ENCODE results near the gene GSE1.
"Not testable (repeated sequence)": the region's sequence is repeated elsewhere in the genome, so short reads cannot be mapped to it uniquely, and the experiment has no call there.

GSE1 gene

DNA sequence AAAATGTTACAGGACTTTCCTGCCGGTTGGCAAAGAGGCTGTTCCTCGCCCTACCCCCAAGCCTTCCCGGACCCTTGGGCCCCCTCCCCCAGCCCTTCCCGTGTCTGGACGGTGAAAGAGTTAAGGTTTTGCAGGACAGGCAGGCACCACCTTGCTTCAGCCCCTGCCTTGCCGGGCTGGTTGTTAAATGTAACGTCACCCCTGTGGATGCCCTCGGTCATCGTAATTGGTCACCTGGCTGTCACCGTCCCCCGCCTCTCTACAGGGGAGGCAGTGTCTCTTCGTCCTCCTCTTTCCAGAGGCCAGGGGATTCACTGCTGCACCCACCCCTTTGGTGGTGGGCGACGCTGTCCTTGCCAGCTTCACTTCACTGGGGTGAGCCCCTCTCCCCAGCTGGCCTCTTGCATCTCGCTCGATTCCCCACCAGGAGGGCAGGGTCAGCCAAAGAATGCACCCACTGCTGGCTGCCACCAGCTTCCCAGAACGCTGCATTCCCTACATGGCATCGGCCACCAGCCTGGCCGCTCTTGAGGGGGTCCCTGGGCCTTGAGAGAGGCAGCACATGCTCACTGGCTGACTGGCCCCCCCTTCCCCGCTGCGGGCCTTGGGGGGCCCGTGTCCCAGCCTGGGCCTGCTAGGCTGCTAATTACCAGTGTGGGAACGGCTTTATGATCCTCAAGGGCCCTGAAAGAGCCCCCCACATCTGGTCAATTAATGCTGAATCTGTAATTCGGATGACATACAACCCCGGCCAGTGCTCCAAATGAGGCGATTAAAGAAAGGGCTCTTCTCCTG, 25.2 kb upstream of the GSE1 start:
- peak overlapping the region; percentile 24 for H3K9ac ChIP-seq (ENCODE audit: low read depth, low read length)
- no peaks in the 10 kb centered on the region for H3K27me3 ChIP-seq (ENCODE audit: control insufficient read depth, insufficient read depth, low read length)
- no peak overlapping the region for H3K4me3 ChIP-seq (ENCODE audit: low read depth, low read length)
- no peaks in the 10 kb centered on the region for H3K9me3 ChIP-seq (ENCODE audit: control insufficient read depth, insufficient read depth, low read length)
- H3K4me1 ChIP-seq (ENCODE audit: control insufficient read depth, insufficient read depth, low read length), result peaks cover 23% of the 10 kb centered on the region
- peaks cover 7% of the 10 kb centered on the region for H3K36me3 ChIP-seq (ENCODE audit: control insufficient read depth, insufficient read depth, low read length)

DNA sequence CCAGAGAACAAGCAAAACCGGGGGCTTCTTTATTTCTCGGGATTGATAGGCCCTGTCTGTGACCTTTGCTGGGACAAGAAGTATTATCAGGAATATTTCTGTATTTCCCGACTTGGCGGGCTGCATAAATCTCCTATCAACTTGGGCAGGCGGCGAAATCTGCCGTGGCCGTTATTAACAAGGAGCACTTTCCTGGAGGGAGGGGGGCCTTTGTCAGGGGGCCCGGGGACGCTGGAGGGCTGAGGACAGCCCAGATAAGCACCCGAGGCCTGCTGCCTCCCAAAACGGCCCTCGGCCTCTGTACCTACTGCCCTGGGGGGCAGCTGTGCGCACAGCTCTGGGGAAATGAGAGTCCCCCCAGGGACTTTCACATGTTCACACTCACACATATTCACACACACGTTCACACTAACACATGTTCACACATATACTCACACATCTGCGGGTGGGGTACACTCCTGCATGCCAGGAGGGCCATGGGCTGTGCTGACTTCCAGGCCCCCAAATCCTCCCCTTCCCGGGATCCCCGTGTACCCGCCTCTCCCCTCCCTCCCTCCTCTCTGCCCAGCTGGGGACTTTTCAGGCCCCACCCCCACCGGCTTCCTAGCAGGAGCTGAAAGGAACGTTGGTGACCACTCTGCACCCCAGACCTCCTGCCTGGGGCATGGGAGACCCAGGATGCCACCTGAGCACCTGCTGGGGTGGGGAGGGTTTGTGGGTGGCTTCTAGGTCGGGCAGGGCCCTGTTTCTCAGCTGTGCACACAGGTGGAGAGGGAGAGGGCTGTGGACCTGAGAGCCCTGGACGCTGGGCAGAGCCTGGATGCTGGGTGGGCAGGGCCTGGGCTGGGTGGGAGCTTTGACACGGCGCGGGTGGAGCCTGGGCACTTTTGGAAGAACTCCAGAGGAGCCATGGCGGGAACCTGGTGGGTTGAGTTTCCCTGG, 24.3 kb upstream of the GSE1 start:
- H3K4me1 ChIP-seq (ENCODE audit: control insufficient read depth, insufficient read depth, low read length), result peaks cover 16% of the 10 kb centered on the region
- no peak overlapping the region for H3K4me3 ChIP-seq (ENCODE audit: low read depth, low read length)
- no peaks in the 10 kb centered on the region for H3K9me3 ChIP-seq (ENCODE audit: control insufficient read depth, insufficient read depth, low read length)
- H3K27me3 ChIP-seq (ENCODE audit: control insufficient read depth, insufficient read depth, low read length), result no peaks in the 10 kb centered on the region
- peaks cover 7% of the 10 kb centered on the region for H3K36me3 ChIP-seq (ENCODE audit: control insufficient read depth, insufficient read depth, low read length)
- H3K9ac ChIP-seq (ENCODE audit: low read depth, low read length), result no peak overlapping the region

DNA sequence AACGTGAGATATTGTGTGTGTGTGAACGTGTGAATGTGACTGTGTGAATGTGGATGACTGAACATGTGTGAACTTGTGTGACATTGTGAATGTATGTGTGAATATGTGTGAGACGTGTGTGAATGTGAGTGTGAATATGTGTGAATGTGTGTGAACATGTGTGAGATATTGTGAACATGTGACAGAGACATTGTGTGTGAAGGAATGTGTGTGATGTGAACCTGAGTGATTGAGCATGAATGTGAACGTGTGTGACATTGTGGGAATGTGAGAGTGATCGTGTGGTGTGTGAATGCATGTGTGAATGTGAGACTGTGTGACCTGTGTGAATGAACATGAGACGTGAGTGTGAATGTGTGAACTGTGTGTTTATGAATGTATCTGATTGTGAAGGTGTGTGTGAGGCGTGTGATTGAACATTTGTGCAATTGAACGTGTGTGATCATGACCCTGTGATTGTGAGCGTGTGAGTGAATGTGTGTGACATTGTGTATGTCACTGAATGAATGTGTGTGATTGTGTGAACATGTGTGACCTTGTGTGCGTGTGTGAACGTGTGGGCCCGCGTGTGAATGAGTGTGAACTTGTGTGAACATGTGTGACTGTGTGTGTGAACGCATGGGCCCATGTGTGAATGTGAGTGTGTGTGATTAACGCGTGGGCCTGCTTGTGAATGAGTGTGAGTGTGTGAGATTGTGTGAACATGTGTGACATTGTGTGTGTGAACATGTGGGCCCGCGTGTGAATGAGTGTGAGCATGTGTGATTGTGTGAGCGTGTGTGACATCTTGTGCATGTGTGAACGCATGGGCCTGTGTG, 23.2 kb upstream of the GSE1 start:
- H3K9ac ChIP-seq (ENCODE audit: low read depth, low read length), result no peak overlapping the region
- peaks cover 7% of the 10 kb centered on the region for H3K36me3 ChIP-seq (ENCODE audit: control insufficient read depth, insufficient read depth, low read length)
- no peak overlapping the region for H3K4me3 ChIP-seq (ENCODE audit: low read depth, low read length)
- H3K9me3 ChIP-seq (ENCODE audit: control insufficient read depth, insufficient read depth, low read length), result no peaks in the 10 kb centered on the region
- peaks cover 10% of the 10 kb centered on the region for H3K4me1 ChIP-seq (ENCODE audit: control insufficient read depth, insufficient read depth, low read length)
- H3K27me3 ChIP-seq (ENCODE audit: control insufficient read depth, insufficient read depth, low read length), result no peaks in the 10 kb centered on the region

DNA sequence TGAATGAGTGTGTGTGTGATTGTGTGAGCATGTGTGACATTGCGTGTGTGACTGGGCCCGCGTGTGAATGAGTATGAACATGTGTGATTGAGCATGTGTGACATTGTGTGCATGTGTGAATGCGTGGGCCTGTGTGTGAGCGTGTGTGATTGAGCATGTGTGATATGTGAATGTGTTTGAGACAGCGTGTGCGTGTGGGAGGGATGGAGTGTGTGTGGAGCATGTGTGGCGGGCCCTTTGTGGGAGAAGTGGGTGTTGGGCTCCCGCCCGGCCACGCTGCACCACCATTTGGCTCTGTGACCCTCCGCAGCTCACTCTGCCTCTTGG, 22.7 kb upstream of the GSE1 start:
- Histone ChIP-seq H3K4me3 (ENCODE audit: low read depth, low read length) (no peak overlapping the region), H3K9ac (ENCODE audit: low read depth, low read length) (no peak overlapping the region), H3K9me3 (ENCODE audit: control insufficient read depth, insufficient read depth, low read length) (no peaks in the 10 kb centered on the region), H3K4me1 (ENCODE audit: control insufficient read depth, insufficient read depth, low read length) (peaks cover 10% of the 10 kb centered on the region), H3K36me3 (ENCODE audit: control insufficient read depth, insufficient read depth, low read length) (peaks cover 3% of the 10 kb centered on the region), H3K27me3 (ENCODE audit: control insufficient read depth, insufficient read depth, low read length) (no peaks in the 10 kb centered on the region)

DNA sequence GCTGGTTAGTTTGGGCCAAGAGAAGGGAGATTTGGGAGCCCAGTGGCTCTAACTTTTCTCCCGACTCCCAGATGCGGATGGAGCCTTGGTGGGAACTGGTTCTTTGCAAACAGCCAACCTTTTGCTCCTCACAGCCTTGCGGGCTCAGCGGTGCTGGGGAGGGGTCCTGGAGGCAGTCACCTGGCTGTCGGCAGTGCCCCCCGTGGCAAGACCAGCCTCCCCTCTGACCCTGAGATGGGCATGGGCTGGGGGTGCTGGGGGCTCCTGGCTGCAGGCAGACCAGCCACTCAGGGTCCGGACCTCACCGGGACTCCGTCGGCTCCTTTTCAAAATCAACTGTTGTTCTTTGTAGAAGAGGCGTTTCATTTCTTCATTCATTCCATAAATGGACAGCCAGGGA, 21.7 kb upstream of the GSE1 start:
- Histone ChIP-seq H3K9me3 (ENCODE audit: control insufficient read depth, insufficient read depth, low read length) (no peaks in the 10 kb centered on the region), H3K4me3 (ENCODE audit: low read depth, low read length) (no peak overlapping the region), H3K4me1 (ENCODE audit: control insufficient read depth, insufficient read depth, low read length) (peaks cover 10% of the 10 kb centered on the region), H3K27me3 (ENCODE audit: control insufficient read depth, insufficient read depth, low read length) (no peaks in the 10 kb centered on the region), H3K36me3 (ENCODE audit: control insufficient read depth, insufficient read depth, low read length) (peaks cover 3% of the 10 kb centered on the region), H3K9ac (ENCODE audit: low read depth, low read length) (no peak overlapping the region)

DNA sequence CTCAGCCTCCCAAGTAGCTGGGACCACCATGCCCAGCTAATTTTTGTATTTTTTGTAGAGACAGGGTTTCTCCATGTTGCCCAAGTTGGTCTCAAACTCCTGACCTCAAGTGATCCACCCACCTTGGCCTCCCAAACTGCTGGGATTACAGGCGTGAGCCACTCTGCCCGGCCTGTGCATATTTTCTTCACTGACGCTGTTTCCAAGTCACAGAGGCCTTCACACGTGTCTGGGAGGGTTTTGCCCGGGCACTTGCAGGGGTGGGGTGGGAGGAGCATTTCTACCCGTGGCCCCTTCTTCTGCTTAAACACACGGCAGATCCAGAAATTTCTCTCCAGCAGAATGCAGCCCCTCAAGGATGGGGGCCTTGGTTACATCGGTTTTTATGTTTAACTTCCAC, 20.8 kb upstream of the GSE1 start:
- not testable (repeated sequence) for H3K4me3 ChIP-seq (ENCODE audit: low read depth, low read length); H3K9ac ChIP-seq (ENCODE audit: low read depth, low read length); H3K27me3 ChIP-seq (ENCODE audit: control insufficient read depth, insufficient read depth, low read length); H3K36me3 ChIP-seq (ENCODE audit: control insufficient read depth, insufficient read depth, low read length); H3K4me1 ChIP-seq (ENCODE audit: control insufficient read depth, insufficient read depth, low read length); H3K9me3 ChIP-seq (ENCODE audit: control insufficient read depth, insufficient read depth, low read length)

DNA sequence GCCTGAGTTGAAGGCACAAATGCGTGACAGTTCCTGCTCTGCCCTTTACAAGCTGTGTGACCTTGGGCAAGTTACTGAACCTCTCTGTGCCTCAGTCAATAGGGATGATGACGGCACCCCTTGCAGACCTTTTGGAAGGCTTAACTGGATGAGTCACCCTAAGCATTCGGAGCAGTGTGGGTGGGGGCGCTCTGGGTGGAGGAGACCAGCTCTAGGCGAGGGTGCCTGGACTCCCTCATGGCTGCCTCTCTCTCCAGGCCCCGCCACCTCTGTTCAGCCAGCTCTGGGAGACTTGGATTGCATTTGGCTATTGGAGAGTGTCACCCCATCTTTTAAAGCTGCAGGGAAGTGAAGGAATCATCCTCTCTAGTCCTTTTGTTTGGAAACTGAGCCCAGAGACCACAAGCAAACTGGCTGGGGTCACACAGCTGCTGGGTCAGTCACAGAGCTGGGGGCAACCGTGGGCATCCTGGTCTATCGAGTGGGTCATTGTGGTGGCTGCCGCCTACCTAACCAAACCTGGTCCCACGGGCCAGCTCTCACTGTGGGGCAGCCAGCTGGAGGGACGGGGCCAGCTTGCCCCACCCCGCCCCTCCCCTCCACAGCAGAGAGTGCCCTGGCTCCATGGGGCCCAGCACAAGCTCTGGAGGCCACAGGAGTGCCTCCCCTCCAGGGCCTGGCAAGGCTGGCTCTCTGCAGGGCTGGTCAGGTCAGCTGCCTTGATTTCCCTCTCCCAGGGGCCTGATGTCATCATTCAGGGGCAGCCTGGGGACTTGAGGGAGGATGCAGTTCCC, 20.2 kb upstream of the GSE1 start:
- Histone ChIP-seq H3K9ac (ENCODE audit: low read depth, low read length) (no peak overlapping the region), H3K27me3 (ENCODE audit: control insufficient read depth, insufficient read depth, low read length) (no peaks in the 10 kb centered on the region), H3K36me3 (ENCODE audit: control insufficient read depth, insufficient read depth, low read length) (peaks cover 1% of the 10 kb centered on the region)

DNA sequence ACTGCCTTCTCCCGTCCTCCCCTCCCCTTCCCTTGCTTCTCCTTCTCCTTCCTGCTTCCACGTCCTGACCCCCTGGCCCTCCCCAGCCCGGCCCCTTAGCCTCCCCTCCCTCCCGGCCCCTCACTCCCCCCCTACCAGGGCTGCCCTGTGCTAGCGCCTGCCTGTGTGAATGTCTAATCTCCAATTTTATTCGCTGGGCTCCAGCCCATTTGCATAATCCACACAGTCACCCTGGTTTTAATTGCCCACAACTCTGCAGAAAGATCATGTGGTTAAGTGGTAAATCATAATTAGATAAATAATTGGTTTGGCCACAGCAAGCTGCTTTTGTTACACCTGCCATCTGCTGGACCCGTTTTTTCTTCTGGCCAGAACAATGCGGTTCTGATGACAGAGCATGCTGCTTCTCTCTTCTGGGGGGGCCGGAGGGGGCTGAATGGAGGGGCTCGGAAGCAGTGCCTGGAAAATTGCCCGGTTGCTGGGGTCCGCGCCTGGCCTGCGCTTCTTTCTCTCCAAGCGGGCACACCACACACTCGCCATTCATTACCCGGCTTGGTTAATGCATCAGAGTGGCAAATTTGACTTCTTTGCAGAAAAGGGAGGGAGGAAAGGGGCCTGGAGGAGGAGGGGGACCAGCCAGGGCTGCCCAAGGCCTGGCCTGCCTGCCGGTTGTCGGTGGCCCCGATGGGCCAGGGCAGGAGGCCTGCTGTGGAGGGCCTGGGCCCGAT, 19.5 kb upstream of the GSE1 start:
- no peaks in the 10 kb centered on the region for H3K9me3 ChIP-seq (ENCODE audit: control insufficient read depth, insufficient read depth, low read length)
- no peak overlapping the region for H3K4me3 ChIP-seq (ENCODE audit: low read depth, low read length)
- no peaks in the 10 kb centered on the region for H3K36me3 ChIP-seq (ENCODE audit: control insufficient read depth, insufficient read depth, low read length)
- H3K4me1 ChIP-seq (ENCODE audit: control insufficient read depth, insufficient read depth, low read length), result peaks cover 3% of the 10 kb centered on the region
- H3K27me3 ChIP-seq (ENCODE audit: control insufficient read depth, insufficient read depth, low read length), result no peaks in the 10 kb centered on the region
- no peak overlapping the region for H3K9ac ChIP-seq (ENCODE audit: low read depth, low read length)

More for the DNA sequence above, 20.2 kb upstream of the GSE1 start:
- H3K4me3 ChIP-seq (ENCODE audit: low read depth, low read length), result no peak overlapping the region
- peaks cover 8% of the 10 kb centered on the region for H3K4me1 ChIP-seq (ENCODE audit: control insufficient read depth, insufficient read depth, low read length)
- H3K9me3 ChIP-seq (ENCODE audit: control insufficient read depth, insufficient read depth, low read length), result no peaks in the 10 kb centered on the region

DNA sequence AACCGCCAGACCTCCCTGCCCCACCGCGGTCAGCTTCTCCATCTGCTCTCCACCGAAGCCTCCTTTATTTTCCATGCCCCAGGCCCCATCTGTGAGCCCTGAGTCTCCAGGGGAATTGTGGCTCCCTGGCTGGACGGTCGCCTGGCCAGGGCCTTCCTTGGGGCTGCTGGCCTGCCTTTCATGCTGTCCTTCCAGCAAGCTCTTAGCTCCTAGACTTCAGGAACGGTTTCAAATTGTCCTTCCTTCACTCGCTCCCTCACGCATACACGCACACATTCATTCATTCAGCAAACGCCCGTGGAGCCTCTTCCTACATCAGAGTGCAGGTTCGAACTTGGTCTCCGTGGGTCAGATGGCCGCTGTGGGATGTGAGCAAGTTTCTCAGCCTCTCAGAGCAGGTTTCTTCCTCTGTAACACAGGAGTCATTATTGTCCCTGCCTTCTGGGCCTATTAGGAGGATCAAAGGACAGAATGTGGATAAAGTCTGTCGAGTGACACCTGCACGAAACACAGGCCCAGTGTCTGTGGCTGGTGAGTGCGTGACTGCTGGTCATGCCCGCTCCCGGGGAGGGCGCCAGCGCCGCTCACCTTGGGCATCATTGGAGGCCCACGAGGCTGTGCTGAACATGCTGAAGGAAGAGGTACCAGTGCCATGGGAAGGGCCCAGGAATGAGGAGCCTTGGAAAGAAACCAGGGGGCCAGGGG, 18.7 kb upstream of the GSE1 start:
- no peaks in the 10 kb centered on the region for H3K9me3 ChIP-seq (ENCODE audit: control insufficient read depth, insufficient read depth, low read length)
- no peaks in the 10 kb centered on the region for H3K36me3 ChIP-seq (ENCODE audit: control insufficient read depth, insufficient read depth, low read length)
- no peaks in the 10 kb centered on the region for H3K27me3 ChIP-seq (ENCODE audit: control insufficient read depth, insufficient read depth, low read length)
- no peak overlapping the region for H3K9ac ChIP-seq (ENCODE audit: low read depth, low read length)
- H3K4me1 ChIP-seq (ENCODE audit: control insufficient read depth, insufficient read depth, low read length), result peaks cover 3% of the 10 kb centered on the region
- no peak overlapping the region for H3K4me3 ChIP-seq (ENCODE audit: low read depth, low read length)

DNA sequence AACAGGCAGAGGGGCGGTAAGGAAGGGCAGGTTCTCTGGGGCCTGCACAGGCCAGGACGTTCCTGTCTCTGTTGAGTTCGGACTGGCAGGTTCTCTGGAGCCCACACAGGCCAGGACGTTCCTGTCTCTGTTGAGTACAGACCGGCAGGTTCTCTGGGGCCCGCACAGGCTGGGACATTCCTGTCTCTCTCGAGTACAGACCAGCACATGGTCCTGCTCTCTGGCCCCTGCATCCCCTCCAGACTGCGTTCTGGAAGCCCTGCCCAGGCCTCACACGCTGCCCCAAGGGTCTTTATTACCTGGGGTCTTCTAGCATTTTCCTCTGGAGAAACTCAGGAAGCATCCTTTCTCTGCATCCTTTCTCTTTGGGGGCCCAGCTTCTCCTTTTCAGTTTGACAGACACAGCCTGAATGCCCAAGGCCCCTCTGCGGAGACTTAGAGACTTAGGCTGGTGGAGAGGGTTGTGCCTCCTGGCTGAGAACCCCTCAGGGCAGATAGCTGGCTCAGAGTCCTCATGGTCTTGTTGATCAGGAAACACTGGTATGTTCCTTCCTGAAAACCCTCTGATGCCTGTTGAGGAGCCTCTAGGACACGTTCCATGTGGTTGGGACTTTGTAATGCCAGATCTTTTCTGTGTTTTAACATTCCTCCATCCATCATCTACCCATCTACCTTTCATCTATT, 18.0 kb upstream of the GSE1 start:
- no peak overlapping the region for H3K4me3 ChIP-seq (ENCODE audit: low read depth, low read length)
- H3K9ac ChIP-seq (ENCODE audit: low read depth, low read length), result no peak overlapping the region
- peaks cover 8% of the 10 kb centered on the region for H3K4me1 ChIP-seq (ENCODE audit: control insufficient read depth, insufficient read depth, low read length)
- H3K36me3 ChIP-seq (ENCODE audit: control insufficient read depth, insufficient read depth, low read length), result no peaks in the 10 kb centered on the region
- H3K27me3 ChIP-seq (ENCODE audit: control insufficient read depth, insufficient read depth, low read length), result no peaks in the 10 kb centered on the region
- H3K9me3 ChIP-seq (ENCODE audit: control insufficient read depth, insufficient read depth, low read length), result no peaks in the 10 kb centered on the region
